GM19455 (cell line): Measurements from ENCODE around the gene AGRN.
A peak's percentile ranks its signal among the peaks of the same experiment; 100 is the strongest.
"Not testable (repeated sequence)": the region's sequence is repeated elsewhere in the genome, so short reads cannot be mapped to it uniquely, and the experiment has no call there.

Source experiments
- ATAC-seq: cut with Tn5 transposase; IDR thresholded peaks from one replicate; pipeline ENCODE4 v1.9.1; 2021; ENCODE audit not compliant: unreplicated experiment

Gene AGRN

DNA sequence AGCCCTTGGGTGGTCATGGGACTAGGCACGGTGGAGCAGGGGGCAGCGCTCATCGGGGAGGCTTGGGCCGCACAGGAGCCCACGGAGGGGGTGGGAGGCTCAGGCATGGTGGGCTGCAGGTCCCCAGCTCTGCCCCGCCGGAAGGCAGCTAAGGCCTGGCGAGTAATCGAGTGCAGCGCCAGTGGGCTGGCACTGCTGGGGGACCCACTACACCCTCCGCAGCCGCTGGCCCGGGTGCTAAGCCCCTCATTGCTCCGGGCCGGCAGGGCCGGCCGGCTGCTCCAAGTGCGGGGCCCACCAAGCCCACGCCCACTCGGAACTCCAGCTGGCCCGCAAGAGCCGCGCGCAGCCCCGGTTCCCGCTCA lies 1.6 kb upstream of the AGRN start:
- ATAC-seq: not testable (repeated sequence)

DNA sequence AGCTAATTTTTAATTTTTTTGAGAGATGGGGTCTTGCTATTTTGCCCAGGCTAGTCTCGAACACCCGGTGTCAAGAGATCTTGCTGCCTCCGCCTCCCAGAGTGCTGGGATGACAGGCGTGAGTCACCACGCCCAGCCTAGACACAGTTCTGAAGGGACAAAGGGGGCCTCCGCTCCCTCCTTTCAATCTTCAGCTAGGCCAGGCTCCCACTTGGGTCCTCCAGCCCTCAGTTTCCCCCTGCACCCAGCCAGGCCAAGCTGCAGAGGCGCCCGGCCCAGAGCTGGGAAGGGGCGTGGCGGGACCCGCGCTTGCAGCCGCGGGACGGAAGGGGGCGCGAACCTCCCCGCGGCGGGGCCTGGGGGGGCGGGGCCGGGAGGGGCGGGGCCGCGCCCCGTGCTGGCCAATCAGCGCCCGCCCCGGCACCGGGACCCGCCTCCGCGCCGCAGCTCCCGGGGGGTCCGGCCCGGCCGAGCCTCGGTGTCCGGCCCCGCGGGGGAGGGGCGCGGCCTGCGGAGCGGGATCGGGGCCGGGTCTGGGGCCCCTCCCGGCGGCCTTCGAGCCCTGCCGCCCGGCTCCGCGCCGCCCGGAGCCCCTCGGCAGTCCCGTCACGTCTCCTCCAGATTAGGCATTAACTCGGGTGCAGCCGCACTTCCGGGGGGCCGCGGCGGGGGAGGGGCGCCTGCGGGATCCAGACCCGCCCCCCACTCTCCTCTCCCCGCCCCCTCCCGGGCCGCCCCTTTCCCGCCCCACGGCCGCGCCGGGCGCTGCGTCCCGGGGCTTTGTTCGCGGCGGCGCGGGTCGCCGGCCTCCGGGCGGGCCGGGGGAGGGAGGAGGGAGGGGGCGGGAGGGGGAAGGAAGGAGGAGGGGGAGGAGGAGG lies 559 bp upstream of the AGRN start:
- peak; percentile 60 for ATAC-seq

DNA sequence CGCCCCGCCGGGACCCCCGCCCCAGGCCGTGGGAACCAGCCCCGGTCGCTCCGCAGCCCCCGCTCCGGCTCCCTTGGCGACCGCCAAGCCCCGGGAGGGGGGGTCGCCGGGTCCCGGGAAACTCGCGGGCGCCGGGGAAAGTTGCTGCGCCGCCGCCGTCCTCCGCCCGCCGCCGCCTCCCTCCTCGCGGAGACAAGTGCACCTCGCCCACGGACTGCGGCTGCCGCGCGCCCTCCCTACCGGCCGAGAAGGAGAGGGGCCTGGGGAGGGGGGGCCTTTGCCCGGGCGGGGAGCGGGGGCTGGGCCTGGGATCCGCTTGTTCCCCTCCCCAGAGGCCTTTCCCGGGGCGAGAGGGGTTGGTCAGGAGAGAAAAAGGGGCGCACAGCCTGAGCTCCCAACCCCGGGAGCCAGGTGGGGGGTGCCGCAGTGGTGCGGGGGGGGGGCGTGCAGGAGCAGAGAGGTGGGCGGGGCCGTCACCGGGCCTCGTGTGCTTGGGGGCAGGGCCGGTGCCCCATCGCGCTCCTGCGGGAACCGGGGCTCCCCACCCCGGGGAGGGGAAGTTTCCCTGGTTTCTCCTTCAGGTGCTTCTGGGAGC lies 592 bp downstream of the AGRN start:
- ATAC-seq: peak; percentile 13

DNA sequence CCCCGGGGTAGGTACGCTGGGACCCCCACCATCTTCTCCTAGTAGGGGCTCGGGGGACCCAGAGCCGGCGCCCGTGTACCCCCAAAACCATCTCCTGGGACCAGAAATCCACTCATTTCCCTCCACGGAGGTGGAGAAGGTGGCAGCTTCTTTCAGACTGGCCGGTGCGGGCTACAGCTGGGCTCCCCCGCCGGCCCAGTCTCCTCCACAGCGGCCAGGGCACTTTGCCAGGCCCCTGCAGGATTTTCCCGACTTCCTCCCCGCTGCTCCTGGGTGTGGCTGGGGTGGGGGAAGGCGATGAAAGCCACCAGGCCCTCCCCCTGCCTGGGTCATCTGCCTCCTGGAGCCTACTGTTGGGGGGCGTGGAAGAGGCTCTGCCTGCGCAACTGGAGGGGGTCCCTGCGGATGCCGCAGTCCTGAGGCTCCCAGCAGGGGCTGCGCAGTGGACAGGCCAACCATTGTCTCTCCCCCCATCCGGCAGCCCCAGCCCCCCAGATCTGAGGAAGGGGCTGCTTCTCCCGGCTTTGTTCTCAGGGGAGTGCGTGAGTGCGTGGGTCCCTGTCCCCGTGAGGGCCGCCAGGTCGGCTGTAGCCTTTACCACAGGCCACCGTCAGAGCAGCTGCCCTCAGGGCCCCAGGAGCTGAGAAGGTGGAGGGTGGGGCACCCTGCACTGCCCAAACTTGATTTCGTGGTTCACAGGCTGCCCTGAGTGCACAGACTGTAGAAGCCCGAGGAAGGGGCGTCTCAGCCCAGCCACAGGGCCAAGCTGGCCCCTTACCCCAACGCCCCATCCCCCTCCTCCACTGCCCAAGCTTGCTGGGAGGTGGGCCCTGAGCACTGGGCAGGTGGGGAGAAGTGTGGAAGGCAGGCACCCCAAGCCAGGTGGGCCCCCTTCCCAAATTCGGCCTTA lies 1.3 kb downstream of the AGRN start:
- no peak for ATAC-seq

DNA sequence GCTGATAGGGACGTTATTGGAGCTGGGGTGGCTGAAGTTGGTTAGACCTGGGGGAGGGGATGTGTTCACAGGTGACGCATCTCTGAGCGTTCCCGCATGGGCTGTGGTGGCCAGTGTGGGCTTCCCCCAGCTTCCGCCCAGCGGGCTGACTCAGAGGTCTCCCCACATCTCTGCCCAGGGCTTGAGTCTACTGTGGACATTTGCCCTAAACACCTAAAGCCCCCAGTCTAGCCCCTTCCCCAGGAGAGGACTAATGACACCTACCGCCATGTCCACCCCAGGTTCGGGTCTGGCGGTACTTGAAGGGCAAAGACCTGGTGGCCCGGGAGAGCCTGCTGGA lies 2.0 kb downstream of the AGRN start:
- ATAC-seq: no peak

DNA sequence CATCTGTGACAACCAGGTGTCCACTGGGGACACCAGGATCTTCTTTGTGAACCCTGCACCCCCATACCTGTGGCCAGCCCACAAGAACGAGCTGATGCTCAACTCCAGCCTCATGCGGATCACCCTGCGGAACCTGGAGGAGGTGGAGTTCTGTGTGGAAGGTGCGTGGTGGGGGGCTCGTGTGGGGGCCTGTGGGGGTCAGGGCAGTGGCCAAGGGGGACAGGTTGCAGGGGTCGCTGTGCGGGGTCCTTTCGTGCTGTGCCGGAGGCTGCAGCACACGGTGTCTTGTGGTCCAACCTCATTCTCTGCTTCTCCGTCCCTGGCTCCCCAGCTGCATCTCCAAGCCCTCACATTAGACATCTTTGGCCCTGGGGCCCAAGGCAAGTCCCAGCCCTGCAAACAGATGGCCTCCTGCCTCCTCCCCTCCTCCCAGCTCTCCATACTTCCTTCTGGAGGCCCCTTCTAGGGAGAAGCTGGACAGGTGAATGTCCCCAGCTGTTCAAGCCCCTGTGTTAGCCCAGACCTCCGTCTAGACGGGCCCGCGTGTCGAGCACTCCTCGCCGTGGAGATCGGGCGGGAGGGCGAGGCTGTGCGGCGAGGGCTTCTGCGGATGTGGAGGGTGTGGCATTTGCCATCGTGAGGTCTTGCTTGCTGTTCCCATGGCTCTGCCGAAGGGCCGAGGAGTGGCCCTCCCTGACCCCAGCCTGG lies 2.5 kb downstream of the AGRN start:
- no peak for ATAC-seq

DNA sequence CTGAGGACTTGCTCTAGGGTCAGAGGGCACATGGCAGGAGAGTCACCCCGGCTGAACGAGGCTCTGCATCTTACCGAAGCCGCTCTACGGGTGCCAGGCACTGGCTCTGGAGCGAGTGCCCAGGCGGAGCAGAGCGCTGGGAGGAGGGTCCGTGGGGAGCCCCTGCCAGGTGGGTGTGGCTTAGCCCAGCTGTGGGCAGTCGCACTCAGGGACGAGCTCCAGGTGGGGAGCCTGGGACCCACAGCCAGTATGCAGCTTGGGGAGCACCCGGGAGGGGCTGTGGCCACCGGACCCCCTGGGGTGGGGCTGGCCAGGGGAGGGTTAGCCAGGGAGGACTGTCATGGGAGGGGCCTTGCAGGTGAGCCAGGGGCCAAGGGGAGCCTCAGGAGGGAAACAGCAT lies 3.8 kb downstream of the AGRN start:
- no peak for ATAC-seq

DNA sequence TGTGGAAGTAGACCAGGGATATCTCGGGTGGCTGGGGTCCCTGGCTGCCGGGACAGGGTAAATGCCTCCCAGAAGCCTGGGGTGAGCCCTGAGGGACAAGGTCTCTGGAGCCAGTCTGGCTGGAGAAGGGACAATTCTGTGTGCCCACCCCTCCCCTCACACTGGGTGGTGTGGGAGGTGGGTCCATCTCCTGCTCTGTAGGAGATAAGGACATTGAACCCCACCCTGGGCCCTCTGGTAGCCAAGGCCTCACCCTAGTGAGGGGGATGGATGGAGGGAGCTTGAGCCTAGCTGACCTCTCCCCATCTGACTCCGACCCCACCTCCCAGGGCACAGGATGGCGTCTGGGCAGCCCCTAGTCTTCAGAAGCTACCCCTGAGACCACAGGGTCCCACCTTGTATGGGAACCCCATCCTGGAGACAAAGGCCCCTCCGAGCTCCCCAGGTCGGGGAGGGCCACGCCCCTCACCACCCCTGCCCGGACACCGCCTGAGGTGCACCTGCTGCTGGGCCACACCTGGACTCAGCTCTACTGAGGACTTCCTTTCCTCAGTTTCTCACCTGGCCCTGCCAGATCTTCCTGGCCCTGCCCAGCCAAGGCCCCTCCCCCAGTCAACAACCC lies 4.3 kb downstream of the AGRN start:
- ATAC-seq: no peak

DNA sequence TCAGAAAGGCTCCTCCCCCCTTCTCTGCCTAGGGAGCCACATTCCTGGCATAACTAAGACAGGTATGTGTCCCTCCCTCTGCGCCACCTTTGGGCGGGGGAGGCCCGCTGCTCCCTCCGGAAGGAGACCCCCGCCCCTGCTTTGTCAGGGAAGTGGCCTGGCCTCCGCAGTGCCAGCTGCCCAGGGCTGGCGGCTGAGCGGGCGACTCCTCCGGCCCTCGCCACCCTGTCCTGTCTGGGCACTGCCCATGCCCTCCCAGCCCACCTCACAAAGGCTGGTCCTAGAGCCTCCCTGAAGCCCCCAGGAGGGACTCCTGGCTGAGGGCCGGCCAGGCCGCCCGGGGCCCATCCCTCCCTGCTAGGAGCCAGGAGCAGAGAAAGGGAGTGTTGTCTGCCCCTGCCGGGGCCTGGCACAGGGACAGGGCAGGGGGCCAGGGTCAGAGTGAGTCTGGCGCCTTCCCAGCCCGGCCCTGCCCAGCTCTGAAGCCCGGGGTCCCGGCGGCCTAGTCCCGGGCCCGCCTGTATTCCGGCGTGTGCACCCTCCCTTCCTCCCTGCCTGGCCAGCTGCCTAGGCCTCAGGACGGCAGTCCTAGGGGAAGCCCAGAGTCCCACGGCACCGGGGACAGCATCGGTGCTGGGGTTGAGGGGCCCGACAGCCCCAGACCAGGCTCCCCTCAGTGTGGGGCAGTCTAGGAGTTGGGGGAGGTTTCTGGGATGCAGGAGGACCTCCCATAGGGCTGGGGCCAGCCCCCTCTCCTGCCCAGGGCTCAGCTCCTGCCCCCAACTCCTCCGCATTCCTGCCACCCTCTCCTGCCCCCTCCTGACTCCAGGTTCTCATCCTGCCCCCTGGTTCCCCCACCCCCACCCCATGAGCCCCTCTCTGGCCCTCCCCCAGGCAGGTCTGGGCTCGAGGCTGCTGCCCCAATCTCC lies 5.1 kb downstream of the AGRN start:
- ATAC-seq: no peak

DNA sequence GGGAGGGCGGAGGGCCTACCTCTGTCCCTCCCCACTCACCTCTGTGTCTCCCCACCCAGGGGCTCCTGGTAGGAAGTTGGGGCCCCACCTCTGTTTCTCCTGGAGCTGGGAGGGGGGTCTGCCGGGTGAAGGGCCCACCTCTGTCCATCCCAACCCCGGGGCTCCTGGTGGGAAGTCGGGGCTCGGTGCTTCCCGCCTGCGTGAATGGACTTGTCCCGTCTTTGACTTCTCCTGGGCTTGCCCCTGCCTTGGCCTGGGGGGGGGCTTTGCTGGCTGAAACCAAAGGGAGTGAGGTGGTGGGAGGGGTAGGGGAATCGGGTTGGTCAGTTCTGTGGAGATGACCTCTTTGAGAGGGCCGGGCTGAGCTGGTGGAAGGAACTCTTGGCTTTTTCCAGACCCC lies 5.8 kb downstream of the AGRN start:
- no peak for ATAC-seq

DNA sequence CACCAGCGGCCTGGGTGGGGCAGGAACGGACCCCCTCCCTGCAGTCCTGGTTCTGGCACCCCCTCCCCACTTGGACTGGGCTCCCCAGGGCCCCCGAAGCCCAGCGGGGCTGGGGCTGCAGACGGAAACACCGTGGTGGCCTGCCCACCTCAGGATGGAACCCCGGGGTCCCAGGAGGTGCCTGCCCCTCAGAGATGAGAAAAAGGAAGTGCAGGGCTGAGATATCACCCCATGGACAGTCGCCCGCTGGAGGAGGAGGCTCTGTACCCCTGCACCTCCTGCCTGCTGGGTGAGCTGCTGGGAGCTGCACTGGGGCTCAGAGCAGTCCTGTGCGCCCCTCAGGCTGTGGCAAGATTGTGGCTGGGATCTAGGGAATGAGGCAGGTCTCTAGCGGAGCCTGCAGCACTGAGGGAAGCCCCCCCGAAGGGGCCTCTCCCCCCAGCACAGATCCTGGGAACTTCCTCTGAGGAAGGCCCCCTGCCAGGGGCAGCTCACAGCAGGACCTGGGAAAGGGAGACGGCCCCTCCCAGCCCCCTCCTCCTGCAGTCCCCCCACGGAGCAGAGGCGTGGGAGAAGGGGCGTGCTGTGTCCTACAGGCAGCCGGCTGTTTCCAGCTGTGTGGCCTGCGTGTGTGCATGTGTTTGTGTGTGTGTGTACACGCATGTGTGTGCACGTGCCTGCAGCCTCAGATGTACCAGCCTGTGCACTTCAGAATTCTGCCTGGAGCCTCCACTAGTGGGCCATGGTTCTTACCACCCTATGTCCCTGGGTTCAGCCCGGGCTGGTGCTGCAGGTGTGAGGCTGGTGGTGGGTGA lies 6.9 kb downstream of the AGRN start:
- ATAC-seq: no peak

DNA sequence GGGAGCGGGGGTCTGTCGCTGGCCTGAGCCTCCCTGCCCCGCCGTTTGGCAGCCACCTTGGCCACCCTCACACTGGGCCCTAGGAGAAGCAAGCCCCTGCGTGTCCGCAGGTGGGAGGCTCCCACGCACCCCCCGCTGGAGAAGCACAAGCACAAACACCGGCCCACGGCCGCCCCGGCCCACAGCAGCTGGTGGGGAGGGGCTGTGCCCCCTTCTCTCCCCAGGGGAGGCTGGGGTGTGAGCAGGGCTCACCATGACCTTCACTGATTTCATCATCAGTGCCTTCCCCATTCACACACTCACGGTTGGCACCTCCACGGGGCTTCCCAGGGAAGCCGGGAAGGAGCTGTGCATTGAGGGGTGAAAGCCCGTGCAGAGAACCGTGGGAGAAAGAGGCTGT lies 7.9 kb downstream of the AGRN start:
- ATAC-seq: no peak

DNA sequence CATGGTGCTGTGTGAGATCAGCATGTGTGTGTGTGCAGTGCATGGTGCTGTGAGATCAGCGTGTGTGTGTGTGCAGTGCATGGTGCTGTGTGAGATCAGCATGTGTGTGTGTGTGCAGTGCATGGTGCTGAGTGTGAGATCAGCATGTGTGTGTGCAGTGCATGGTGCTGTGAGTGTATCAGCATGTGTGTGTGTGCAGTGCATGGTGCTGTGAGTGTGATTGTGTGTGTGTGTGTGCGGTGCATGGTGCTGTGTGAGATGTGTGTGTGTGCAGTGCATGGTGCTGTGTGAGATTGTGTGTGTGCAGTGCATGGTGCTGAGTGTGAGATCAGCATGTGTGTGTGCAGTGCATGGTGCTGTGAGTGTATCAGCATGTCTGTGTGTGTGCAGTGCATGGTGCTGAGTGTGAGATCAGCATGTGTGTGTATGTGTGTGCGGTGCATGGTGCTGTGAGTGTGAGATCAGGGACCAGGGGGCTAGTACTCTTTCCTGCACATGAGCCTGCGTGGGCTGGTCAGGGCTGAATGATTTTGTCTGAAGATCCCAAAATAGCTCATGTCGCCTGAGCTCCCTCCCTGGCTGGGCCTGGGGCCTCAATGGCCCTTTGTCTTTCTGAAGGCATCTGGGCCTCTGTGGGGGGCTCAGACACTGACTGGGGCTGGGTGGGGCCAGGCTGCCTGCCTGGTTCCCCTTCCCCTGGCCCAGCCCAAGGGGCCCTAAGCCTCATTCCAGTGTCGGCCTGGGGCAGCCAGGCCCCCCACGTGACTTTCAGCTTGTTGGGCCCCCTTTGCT lies 11.1 kb downstream of the AGRN start:
- not testable (repeated sequence) for ATAC-seq

DNA sequence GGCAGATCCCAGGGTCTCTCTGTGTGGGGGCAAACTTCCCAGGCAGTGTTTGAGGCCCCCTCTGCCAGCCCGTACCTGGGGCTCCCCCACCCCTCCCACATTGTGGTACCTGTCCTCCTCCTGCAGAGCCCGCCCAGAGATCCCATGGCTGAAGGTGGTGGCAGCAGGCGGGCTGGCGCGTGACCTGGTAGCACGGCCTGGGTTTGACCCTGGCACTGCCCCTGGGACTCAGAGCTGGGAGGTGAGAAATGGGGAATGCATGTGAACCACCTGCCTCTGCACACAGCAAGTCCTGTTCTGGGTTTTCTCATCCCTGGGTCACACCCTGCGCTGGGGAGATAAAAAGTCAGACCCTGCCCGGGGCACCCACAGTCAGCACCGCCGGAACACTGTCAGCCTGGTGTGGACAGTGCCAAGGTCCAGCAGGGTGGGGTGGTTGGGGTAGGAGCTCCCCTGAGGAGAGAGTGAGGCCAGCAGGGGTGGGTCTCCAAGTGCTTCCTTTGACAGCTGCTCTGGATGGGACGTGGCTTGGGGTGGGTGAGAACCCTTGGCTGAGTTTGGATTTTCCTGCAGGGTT lies 11.8 kb downstream of the AGRN start:
- no peak for ATAC-seq

DNA sequence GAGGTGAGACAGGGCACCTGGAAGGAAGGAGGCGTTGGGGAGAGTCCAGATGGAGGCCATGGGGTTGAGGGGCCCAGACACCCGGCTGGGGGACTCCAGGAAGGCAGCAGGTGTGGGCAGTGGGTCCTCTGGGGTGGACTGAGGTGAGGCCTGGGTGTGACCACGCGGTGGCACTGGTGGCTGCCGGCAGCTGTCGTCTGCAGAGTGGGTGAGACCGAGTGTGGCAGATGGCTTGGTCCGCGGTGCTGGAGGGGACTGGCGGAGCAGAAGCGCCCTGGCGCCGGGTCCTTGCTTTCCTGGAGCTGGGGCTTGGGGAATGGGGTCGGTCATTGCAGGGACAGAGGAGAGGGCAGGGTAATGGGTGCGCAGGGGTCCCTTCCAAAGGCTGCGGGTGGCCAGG lies 12.5 kb downstream of the AGRN start:
- ATAC-seq: no peak

DNA sequence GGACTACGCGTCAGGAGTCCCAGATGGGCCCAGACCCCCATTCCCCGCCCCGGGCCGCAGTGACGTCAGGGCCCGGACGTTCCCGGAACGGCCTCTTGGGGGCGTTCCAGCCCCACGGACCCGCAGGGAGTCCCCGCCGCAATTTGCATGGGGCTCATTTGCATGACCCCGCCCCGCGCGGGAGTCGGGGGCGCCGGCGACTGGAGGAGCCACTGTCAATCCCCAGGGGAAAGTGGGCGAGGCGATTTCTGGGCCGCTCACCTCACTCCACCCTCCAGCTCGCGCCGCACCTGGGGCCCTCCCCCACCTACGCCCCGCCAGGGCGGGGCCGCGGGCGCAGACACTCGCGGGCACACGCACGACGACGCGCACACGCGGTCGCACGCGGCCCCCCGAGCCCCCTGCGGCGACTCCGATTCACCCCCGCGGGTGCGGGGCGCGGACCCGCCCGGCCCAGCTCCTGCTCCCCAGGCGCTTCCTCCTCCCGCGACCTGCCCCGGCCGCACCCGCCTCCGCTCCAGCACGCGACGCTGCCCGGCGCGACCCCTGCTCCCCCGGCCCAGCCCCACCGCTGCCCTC lies 13.2 kb downstream of the AGRN start:
- peak; percentile 82 for ATAC-seq

DNA sequence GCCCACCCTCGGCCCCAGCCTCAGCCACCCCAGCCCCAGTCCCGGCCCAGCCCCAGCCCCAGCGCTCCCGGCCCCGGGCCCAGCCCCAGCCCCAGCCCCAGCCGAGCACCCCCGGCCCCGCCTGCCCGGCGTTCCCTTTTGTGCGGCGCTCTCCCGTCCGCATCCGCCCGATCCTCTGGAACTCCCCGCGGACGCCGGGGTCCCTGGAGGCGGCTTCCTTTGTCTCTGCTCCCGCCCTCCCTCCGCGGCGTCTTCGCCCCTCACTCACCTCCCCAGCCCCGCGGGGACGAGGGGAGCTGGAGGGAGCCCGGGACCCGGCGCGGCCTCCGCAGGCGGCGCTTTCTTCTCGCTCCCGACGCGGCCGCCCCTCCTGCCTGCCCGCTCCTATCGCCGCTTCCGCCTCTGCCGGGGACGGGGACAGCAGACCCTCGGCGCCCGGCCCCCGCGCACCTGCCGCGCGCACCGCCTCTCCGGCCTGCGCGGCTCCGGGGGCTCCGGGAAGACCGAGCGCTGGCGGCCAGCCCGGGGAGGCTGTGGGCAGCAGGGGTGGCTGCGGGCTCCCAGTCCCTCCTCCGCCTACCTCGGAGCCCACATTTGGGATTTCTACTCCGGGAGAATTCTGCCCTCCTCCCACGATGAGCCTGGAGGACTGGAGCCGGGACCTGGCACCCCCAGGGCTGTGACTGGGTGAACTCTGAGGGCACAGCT lies 14.0 kb downstream of the AGRN start:
- ATAC-seq: no peak
